NB4 (cell line): ENCODE results near the gene PPIL3.
"Not testable (repeated sequence)": the region's sequence is repeated elsewhere in the genome, so short reads cannot be mapped to it uniquely, and the experiment has no call there.

Experiments used
- DNase-seq: peaks from one replicate; pipeline ENCODE4 v3.0.0; 2010; ENCODE audit warnings: low read depth
- H3K4me3 ChIP-seq: one replicate; pipeline ENCODE4 v1.5.1; 2011; ENCODE audit warnings: mild to moderate bottlenecking, low read depth, low read length, moderate library complexity
- MYC ChIP-seq: IDR thresholded peaks from 2 replicates; pipeline ENCODE4 v1.6.1; 2011; ENCODE audit warnings: low read depth, low read length
- POLR2A ChIP-seq: IDR thresholded peaks from 2 replicates; pipeline ENCODE4 v1.6.1; 2011; ENCODE audit warnings: mild to moderate bottlenecking; ENCODE audit not compliant: insufficient read length; ENCODE audit errors: extremely low read depth
- TF ChIP-seq, protein P1 (sequence below): IDR thresholded peaks from one replicate; pipeline ENCODE4 v1.5.1; 2012; ENCODE audit warnings: low read depth, low read length
- TF ChIP-seq, protein P2 (sequence below): IDR thresholded peaks from 2 replicates; pipeline ENCODE4 v1.6.1; 2011; ENCODE audit warnings: low read depth, low read length

The PPIL3 gene

DNA sequence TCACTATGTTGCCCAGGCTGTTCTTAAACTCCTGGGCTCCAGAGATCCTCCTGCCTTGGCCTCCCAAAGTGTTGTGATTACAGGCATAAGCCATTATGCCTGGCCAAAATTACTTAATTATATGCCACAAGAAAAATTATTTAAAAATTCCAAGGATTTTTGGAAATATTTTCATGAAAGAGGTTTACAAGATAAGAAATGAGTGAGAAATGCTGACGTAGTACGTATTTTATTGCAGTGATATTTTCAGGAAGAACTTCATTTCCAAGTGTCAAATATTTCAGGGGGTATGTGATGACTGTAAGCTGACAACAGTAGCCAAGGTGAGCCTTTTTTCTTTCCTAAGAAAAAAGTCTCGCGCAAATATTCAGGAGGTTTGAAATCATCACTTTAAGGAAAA, 21.1 kb upstream of the PPIL3 start:
- TF ChIP-seq, protein P1, sequence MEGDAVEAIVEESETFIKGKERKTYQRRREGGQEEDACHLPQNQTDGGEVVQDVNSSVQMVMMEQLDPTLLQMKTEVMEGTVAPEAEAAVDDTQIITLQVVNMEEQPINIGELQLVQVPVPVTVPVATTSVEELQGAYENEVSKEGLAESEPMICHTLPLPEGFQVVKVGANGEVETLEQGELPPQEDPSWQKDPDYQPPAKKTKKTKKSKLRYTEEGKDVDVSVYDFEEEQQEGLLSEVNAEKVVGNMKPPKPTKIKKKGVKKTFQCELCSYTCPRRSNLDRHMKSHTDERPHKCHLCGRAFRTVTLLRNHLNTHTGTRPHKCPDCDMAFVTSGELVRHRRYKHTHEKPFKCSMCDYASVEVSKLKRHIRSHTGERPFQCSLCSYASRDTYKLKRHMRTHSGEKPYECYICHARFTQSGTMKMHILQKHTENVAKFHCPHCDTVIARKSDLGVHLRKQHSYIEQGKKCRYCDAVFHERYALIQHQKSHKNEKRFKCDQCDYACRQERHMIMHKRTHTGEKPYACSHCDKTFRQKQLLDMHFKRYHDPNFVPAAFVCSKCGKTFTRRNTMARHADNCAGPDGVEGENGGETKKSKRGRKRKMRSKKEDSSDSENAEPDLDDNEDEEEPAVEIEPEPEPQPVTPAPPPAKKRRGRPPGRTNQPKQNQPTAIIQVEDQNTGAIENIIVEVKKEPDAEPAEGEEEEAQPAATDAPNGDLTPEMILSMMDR, result no peak
- TF ChIP-seq POLR2A (no peak), MYC (no peak)
- TF ChIP-seq, protein P2, sequence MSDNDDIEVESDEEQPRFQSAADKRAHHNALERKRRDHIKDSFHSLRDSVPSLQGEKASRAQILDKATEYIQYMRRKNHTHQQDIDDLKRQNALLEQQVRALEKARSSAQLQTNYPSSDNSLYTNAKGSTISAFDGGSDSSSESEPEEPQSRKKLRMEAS, result no peak
- no peak overlapping the region for H3K4me3 ChIP-seq
- DNase-seq, result no peak

DNA sequence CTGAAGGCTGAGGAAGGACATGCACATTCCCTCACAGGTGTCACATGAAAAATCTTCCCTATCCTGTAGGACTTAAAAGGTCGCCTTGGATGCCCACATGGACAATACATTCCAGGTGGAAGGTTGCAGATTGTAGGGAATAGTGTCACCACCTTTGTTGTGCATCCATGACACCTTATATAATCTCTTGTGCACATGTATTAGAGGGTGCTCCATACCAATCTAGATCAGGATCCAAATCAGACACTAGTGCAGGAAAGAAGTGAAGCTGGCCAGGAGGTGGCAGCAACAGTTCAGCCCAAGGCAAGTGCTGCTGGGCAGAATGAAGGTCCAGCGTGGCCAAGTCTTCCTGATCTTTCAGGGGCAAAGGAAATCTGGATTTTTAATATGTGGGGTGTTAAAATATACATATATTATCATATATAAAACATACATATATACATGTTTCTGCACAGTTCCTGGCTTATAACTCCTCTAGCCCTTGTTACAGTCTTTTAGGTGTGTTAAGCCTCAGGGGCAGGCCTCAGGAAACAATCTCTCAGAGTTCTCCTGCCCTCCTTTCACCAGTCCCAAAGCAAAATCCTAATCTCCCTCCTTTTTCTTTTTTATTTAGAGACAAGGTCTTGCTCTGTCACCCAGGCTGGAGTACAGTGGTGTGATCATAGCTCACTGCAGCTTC, 16.9 kb upstream of the PPIL3 start:
- no peak for TF ChIP-seq MYC
- no peak for TF ChIP-seq POLR2A
- TF ChIP-seq, protein P2, result 0 out of 2 replicates have a peak, but pooled peaks have one; percentile 17
- TF ChIP-seq, protein P1, result peak; percentile 91
- no peak overlapping the region for H3K4me3 ChIP-seq
- DNase-seq, result peak; percentile 82

DNA sequence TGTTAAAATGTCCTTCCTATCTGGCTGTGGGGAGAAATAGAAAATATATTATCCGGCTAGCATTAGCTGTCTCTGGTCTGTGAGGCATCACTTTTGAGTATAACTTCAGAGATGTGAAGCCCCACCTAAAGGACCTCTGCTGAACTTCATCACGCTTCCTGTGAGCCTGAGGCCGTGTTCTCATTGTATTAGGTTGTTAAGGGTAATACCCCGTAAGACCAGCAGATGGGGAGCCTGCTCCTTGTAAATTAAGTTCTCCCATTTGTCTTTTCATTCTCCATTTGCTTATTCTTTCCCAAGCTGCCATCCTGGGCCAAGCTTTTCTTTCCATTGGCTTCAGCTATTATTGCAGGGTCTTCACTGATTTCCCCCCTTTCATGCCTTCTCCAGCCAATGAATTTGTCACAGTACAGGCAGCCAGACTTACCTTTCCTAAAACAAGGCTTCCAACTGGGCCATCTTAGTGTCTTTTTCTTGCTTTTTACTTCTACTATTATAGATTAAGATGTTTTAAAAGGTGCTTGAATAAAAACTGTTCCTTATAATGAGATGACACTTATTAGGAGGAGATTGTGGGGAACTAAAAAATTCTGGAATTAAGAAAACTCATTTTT, 12.7 kb upstream of the PPIL3 start:
- DNase-seq, result peak; percentile 93
- no peak for TF ChIP-seq MYC
- TF ChIP-seq, protein P1, result peak; percentile 82
- TF ChIP-seq, protein P2, result peak; percentile 56; the same call in 1 of the 2 replicates
- no peak overlapping the region for H3K4me3 ChIP-seq

DNA sequence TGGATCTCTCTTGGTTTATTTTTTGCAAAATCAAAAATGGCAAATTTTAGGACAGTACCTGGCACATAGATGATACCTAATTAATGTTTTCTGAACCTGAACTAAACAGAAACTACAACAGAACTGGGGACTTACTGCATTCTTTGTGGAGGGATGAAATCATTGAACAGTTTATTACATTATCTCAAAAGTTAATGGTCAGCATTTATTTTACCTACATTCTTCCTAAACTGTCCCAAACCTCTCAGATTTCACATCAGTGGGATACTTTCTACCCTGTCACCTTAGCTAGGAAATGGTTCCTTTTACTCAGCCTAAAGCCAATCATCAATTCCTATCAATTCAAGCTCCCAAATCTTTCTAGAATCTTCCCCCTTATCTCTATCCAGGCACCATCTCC, 10.6 kb upstream of the PPIL3 start:
- no peak overlapping the region for H3K4me3 ChIP-seq
- DNase-seq, result no peak
- TF ChIP-seq MYC (no peak), POLR2A (no peak)
- TF ChIP-seq, protein P2, result no peak
- TF ChIP-seq, protein P1, result no peak

DNA sequence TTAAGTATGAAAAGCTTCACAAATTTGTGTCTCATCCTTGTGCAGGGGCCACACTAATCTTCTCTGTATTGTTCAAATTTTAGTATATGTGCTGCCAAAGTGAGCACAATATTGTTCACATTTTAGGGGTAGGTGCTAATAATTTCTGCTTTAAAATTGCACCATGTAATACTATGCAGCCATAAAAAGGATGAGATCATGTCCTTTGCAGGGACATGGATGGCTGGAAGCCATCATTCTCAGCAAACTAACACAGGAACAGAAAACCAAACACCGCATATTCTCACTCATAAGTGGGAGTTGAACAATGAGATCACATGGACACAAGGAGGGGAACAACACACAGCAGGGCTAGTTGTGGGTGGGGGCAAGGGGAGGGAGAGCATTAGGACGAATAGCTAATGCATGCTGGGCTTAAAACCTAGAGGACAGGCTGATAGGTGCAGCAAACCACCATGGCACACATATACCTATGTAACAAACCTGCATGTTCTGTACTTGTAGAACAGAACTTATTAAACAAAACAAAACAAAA, 7.1 kb downstream of the PPIL3 start:
- H3K4me3 ChIP-seq, DNase-seq: not testable (repeated sequence)

DNA sequence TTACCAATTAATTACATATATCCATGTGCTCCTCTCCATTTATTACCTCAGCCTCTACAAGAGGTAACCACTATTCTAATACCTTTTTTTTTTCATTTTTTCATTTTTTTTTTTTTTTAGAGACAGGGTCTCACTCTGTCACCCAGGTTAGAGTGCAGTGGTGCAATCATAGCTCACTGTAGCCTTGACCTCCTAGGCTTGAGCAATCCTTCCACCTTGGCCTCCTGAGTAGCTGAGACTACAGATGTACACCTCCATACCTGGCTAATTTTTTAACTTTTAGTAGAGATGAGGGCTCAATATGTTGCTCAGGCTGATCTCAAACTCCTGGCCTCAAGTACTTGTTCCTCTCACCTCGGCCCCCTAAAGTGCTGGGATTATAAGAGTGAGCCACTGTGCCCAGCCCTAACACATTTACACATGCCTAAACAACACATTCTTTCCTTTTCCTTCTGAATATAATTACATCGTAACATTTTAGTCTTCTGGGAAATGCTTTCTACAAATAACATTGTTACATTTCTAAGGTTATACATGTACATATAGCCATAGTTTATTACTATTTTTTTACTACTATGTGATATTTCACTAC, 10.5 kb downstream of the PPIL3 start:
- TF ChIP-seq MYC, result no peak
- TF ChIP-seq POLR2A, result no peak
- TF ChIP-seq, protein P1, result no peak
- TF ChIP-seq, protein P2, result no peak
- DNase-seq, result no peak
- H3K4me3 ChIP-seq, result no peak overlapping the region
